ENCODE results near the gene LRRN4CL. TPM values are rescaled to one million over a fixed set of nuclear protein-coding genes. Genes with fewer than 3 reads are reported as not detected.

LRRN4CL gene
- total RNA-seq, 3 donors from 2014 or later (not counting 1 experiment from before 2014, with no cell fraction given) = not detected

GRCh38 chr11:62665599-62666258, 23.6 kb downstream of the LRRN4CL start:
- peak; percentile 51 to 75 for DNase-seq
- Histone ChIP-seq H3K27ac (ENCODE audit: low read length) (peak overlapping the region; percentile 80), H3K36me3 (ENCODE audit: control insufficient read depth, insufficient read depth, low read length) (peaks cover 14% of the 10 kb centered on the region), H3K4me1 (ENCODE audit: control insufficient read depth, insufficient read depth, low read length) (peaks cover 32% of the 10 kb centered on the region), H3K27me3 (ENCODE audit: control insufficient read depth, insufficient read depth, low read length) (no peaks in the 10 kb centered on the region), H3K4me3 (ENCODE audit: low read length) (peak overlapping the region; percentile 87), H3K9me3 (ENCODE audit: control insufficient read depth, insufficient read depth, low read length) (no peaks in the 10 kb centered on the region)
- peak overlapping the region; percentile 87 to 95 for H3K27ac Mint-ChIP-seq
- intact Hi-C loops (cut with micrococcal nuclease) = loop anchor here (2.0 to 5.0 kb wide), 4 partner anchors 19 to 75 kb away; partner anchors contain the start of genes EML3, GANAB, HNRNPUL2 and ROM1
- H3K4me1 Mint-ChIP-seq = peaks cover 9 to 32% of the 10 kb centered on the region in 2 donors
- peak overlapping the region; percentile 96 for H3K4me3 Mint-ChIP-seq
- TF ChIP-seq CTCF (IDR thresholded peaks at IDR 0.05) = no peak
- WGBS (ENCODE audit: insufficient coverage) = 9% methylated on average over 39 of the region's 39 CpGs
- H3K9me3 Mint-ChIP-seq = no peaks in the 10 kb centered on the region
- peak; percentile 30 to 53 (median 42) for ATAC-seq
- no peaks in the 10 kb centered on the region for H3K36me3 Mint-ChIP-seq
- H3K27me3 Mint-ChIP-seq (ENCODE audit: low read depth in 2 of 2) = no peaks in the 10 kb centered on the region

GRCh38 chr11:62665075-62665598, 24.2 kb downstream of the LRRN4CL start, which contains the start of the genes C11orf98 and CSKMT:
Gene C11orf98 (minus strand): TSS chr11:62665210. CDS start chr11:62665169, 41 bp downstream.
Gene CSKMT (plus strand): TSS chr11:62665312. CDS start chr11:62665880, 568 bp downstream.
- H3K27ac Mint-ChIP-seq = peak within 1 kb of the TSS; percentile 87 to 95
- Histone ChIP-seq H3K4me1 (ENCODE audit: control insufficient read depth, insufficient read depth, low read length) (peaks cover 28% of the 10 kb centered on the region), H3K27ac (ENCODE audit: low read length) (peak within 1 kb of the TSS; percentile 80), H3K36me3 (ENCODE audit: control insufficient read depth, insufficient read depth, low read length) (peaks cover 14% of the 10 kb centered on the region), H3K9me3 (ENCODE audit: control insufficient read depth, insufficient read depth, low read length) (no peaks in the 10 kb centered on the region), H3K4me3 (ENCODE audit: low read length) (peak within 1 kb of the TSS; percentile 87), H3K27me3 (ENCODE audit: control insufficient read depth, insufficient read depth, low read length) (no peaks in the 10 kb centered on the region)
- peaks cover 6 to 29% of the 10 kb centered on the region in 2 donors for H3K4me1 Mint-ChIP-seq
- intact Hi-C loops (cut with micrococcal nuclease) = loop anchor here (2.0 to 5.0 kb wide), 4 partner anchors 18 to 74 kb away; partner anchors contain the start of genes EML3, GANAB, HNRNPUL2 and ROM1
- peak within 1 kb of the TSS; percentile 96 for H3K4me3 Mint-ChIP-seq
- H3K27me3 Mint-ChIP-seq (ENCODE audit: low read depth in 2 of 2) = no peaks in the 10 kb centered on the region
- peak; percentile 92 to 97 (median 95) for ATAC-seq
- WGBS (ENCODE audit: insufficient coverage) = under 1% methylated on average over 46 of the region's 47 CpGs
- H3K36me3 Mint-ChIP-seq = no peaks in the 10 kb centered on the region
- TF ChIP-seq CTCF (IDR thresholded peaks at IDR 0.05) = no peak
- peak; percentile 96 for DNase-seq
- H3K9me3 Mint-ChIP-seq = no peaks in the 10 kb centered on the region

- WGBS (ENCODE audit: insufficient coverage) = 2% methylated on average over 36 of the region's 36 CpGs
- no peaks in the 10 kb centered on the region for H3K9me3 ChIP-seq (ENCODE audit: control insufficient read depth, insufficient read depth, low read length)
- peaks cover 6 to 28% of the 10 kb centered on the region in 2 donors for H3K4me1 Mint-ChIP-seq
- peak overlapping the region; percentile 87 for H3K4me3 ChIP-seq (ENCODE audit: low read length)
- no peaks in the 10 kb centered on the region for H3K36me3 Mint-ChIP-seq
- ATAC-seq (peak; percentile 33 to 45 (median 35)), DNase-seq (peak in 1 of 2 donors; percentile 78)
- H3K4me1 ChIP-seq (ENCODE audit: control insufficient read depth, insufficient read depth, low read length) = peaks cover 28% of the 10 kb centered on the region
- H3K27ac ChIP-seq (ENCODE audit: low read length) = peak overlapping the region; percentile 80
- no peaks in the 10 kb centered on the region for H3K27me3 Mint-ChIP-seq (ENCODE audit: low read depth in 2 of 2)
- intact Hi-C loops (cut with micrococcal nuclease) = loop anchor here (1.0 to 5.0 kb wide), 5 partner anchors 15 to 74 kb away; partner anchors contain the start of genes EML3, GANAB, HNRNPUL2 and ROM1
- H3K36me3 ChIP-seq (ENCODE audit: control insufficient read depth, insufficient read depth, low read length) = peaks cover 14% of the 10 kb centered on the region
- H3K27ac Mint-ChIP-seq = peak overlapping the region; percentile 87 to 95
- TF ChIP-seq CTCF (IDR thresholded peaks at IDR 0.05) = no peak
- H3K27me3 ChIP-seq (ENCODE audit: control insufficient read depth, insufficient read depth, low read length) = no peaks in the 10 kb centered on the region
- peak overlapping the region; percentile 96 for H3K4me3 Mint-ChIP-seq
- H3K9me3 Mint-ChIP-seq = no peaks in the 10 kb centered on the region
These were observed 24.8 kb downstream of the LRRN4CL start for GRCh38 chr11:62664405-62665074.

Data from natural killer cell (primary cell).